NT2/D1 (cell line): ENCODE results near the gene KIF27.
"Not testable (repeated sequence)": the region's sequence is repeated elsewhere in the genome, so short reads cannot be mapped to it uniquely, and the experiment has no call there.

Experiments
- SUZ12 ChIP-seq: IDR thresholded peaks from 2 replicates; pipeline ENCODE4 v1.6.1; 2011; ENCODE audit not compliant: insufficient read length, insufficient read depth; ENCODE audit errors: extremely low read depth
- ZNF274 ChIP-seq: IDR thresholded peaks from 2 replicates; pipeline ENCODE4 v1.6.1; 2011; ENCODE audit warnings: mild to moderate bottlenecking, low read depth, low read length

- not testable (repeated sequence) for TF ChIP-seq SUZ12, ZNF274
Observed at GRCh38 chr9:83817011-83817355, 104.2 kb downstream of the KIF27 start.
